AG04449 (cell line): ENCODE measurements around the gene MFN1.

Experiments used
- CTCF ChIA-PET: fragments of 350-600 bp; formaldehyde crosslinking; extraction: SDS; loops from one replicate; lab custom pipeline; 2021; ENCODE audit warnings: antibody characterized with exemption; lab: Yijun Ruan, JAX
- POLR2A ChIA-PET: fragments of 400-600, 350-600 bp; formaldehyde crosslinking; extraction: SDS; loops from one replicate; lab custom pipeline; 2020; ENCODE audit warnings: antibody characterized with exemption, inconsistent platforms; lab: Yijun Ruan, JAX
- DNase-seq: peaks from one replicate; pipeline ENCODE4 v3.0.0-alpha.2; 2010; ENCODE audit warnings: low read depth, low spot score
- H3K4me3 ChIP-seq: 2 replicates; pipeline ENCODE4 v1.5.1; 2011; ENCODE audit warnings: low read depth, mild to moderate bottlenecking, control low read depth, low read length
- TF ChIP-seq, protein P1 (sequence below): IDR thresholded peaks from one replicate; pipeline ENCODE4 v1.5.1; 2011; ENCODE audit warnings: mild to moderate bottlenecking, moderate library complexity, low read length, control low read depth, inconsistent platforms; ENCODE audit not compliant: insufficient read depth; ENCODE audit errors: missing control alignments

Gene MFN1

DNA sequence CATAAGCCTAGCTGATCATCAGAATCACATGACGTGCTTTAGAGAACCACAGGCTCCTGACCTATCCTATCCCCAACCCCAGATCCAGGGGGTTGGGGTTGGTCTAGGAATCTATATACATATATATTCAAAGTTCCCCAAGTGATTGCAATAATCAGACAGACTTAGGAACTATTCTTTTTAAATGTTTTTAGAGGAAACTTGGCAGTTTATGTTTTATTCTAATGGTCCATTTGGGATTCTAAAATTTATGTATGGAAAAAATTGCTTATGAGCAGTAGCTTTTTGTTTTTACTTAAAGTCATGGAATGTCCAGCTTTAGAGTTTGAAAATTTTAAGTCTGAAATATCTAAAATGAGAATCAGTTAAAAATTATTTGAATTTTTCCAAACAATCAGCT lies 22.1 kb downstream of the MFN1 start:
- no peak overlapping the region for H3K4me3 ChIP-seq
- DNase-seq = no peak
- CTCF ChIA-PET = interaction anchor here (1.2 kb wide), 1 partner anchor 12 kb away, joined by 3 read pairs; no protein-coding TSS in a partner anchor
- TF ChIP-seq, protein P1, sequence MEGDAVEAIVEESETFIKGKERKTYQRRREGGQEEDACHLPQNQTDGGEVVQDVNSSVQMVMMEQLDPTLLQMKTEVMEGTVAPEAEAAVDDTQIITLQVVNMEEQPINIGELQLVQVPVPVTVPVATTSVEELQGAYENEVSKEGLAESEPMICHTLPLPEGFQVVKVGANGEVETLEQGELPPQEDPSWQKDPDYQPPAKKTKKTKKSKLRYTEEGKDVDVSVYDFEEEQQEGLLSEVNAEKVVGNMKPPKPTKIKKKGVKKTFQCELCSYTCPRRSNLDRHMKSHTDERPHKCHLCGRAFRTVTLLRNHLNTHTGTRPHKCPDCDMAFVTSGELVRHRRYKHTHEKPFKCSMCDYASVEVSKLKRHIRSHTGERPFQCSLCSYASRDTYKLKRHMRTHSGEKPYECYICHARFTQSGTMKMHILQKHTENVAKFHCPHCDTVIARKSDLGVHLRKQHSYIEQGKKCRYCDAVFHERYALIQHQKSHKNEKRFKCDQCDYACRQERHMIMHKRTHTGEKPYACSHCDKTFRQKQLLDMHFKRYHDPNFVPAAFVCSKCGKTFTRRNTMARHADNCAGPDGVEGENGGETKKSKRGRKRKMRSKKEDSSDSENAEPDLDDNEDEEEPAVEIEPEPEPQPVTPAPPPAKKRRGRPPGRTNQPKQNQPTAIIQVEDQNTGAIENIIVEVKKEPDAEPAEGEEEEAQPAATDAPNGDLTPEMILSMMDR = no peak
- POLR2A ChIA-PET = no interaction called here

DNA sequence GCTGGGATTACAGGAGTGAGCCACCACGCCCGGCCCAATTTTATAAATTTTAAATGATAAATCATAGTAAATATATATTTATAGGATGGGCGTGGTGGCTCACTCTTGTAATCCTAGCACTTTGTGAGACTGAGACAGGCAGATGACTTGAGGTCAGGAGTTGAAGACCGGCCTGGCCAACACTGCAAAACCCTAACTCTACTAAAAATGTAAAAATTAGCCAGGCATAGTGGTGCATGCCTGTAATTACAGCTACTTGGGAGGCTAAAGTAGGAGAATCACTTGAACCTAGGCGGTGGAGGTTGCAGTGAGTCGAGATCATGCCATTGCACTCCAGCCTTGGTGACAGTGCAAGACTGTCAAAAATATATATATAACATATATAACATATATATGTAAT lies 26.4 kb downstream of the MFN1 start:
- no peak overlapping the region for H3K4me3 ChIP-seq
- TF ChIP-seq, protein P1 = no peak
- no peak for DNase-seq
- CTCF ChIA-PET = interaction anchor here (0.7 to 1.1 kb wide), 3 partner anchors 10 to 184 kb away, joined by 3 read pairs; no protein-coding TSS in a partner anchor
- POLR2A ChIA-PET = interaction anchor here (0.7 kb wide), 1 partner anchor 347 kb away, joined by 3 read pairs; no protein-coding TSS in a partner anchor

DNA sequence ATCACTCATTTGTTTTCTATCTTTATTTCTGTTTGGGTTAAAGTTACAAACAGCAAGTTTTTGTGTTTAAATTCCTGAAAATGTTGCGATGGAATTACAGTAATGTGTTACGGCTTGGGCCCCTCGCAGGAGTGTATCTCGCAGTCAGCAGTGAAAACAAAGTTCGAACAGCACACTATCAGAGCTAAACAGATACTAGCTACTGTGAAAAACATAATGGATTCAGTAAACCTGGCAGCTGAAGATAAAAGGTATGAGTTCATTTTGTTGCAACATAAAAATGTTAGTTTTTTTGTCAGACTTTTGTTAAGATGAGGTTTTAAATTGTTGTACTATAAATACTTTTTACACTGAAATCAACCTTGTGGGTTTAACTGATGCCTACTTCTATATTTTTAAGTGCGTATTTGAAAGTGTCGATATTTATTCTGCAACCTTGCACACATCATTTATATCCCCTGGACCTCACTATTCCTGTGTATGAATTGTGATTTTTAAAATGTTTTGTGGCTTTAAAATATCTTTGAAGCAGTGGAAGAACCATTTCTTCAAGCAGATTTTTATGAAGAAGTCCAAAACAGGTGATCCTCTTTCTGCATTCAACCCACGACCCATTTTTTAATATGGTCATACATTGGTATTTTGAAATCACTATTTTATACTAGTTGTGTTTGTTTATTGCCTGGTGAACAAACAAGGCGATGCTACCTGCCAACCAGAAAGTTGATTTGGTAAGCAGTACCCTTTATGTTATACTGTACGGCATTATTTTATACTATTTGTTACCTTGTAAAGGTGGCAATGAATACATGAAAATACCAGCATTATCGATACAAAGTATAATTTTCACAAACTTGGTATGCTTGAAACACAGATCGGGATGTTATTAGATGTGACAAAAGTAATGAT lies 27.8 kb downstream of the MFN1 start:
- no peak for DNase-seq
- ChIA-PET POLR2A (no interaction called here), CTCF (interaction anchor here (1.1 kb wide), 1 partner anchor 182 kb away, joined by 3 read pairs; no protein-coding TSS in a partner anchor)
- TF ChIP-seq, protein P1 = no peak
- no peak overlapping the region for H3K4me3 ChIP-seq

DNA sequence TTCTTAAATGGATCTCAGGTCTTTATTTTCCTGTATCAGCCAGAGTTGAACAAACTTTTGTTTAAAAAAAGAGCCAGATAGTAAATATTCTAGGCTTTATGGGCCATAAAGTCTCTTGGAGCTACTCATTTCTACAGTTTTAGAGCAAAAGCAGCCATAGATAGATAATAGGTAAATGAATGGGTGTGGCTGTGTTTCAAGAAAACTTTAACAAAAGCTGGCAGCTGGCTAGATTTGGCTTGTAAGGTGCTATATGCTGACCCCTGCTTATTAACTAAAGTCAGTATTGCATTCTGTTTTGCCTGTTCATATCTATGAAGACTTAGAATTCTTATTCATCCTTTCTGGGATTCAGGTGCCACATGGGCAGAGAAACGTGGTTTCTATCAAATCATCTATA lies 29.0 kb downstream of the MFN1 start:
- no peak for DNase-seq
- no peak overlapping the region for H3K4me3 ChIP-seq
- TF ChIP-seq, protein P1 = no peak
- ChIA-PET CTCF (no interaction called here), POLR2A (no interaction called here)

DNA sequence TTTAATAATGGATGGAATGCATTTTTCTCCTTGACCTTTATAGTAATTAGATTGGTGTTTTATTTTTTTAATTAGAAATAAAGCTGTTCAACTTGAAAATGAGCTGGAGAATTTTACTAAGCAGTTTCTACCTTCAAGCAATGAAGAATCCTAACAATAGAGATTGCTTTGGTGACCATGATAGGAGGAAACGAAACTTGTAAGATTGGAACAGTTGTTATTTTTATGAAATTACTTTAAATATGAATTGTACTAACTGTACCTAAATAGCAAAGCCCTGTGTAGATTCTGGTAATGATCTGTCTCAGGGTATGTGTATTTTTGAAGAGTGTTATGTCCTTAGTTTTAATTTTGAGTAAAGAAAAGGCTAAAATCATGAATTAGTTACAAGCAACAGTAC lies 44.4 kb downstream of the MFN1 start:
- TF ChIP-seq, protein P1 = no peak
- ChIA-PET CTCF (interaction anchor here (0.7 to 1.9 kb wide), 2 partner anchors 9 to 42 kb away, joined by 3 to 6 read pairs; no protein-coding TSS in a partner anchor), POLR2A (no interaction called here)
- DNase-seq = no peak
- H3K4me3 ChIP-seq = no peak overlapping the region
